MM.1S (cell line): ENCODE data around the gene ACOX3.

ENCODE experiments used
- DNase-seq: peaks from one replicate; pipeline ENCODE4 v3.0.0-alpha.2; 2015
- H2AFZ ChIP-seq: fragments of 300-600 bp; sonication (generic); 2 replicates; pipeline ENCODE4 v1.6.0; 2016; ENCODE audit warnings: antibody characterized with exemption, low read length
- H3F3A ChIP-seq: fragments of 300-600 bp; sonication (generic); 2 replicates; pipeline ENCODE4 v1.6.1; 2016; ENCODE audit warnings: mild to moderate bottlenecking, antibody characterized with exemption, low read length, moderate library complexity, mixed read lengths; ENCODE audit not compliant: insufficient read depth
- H3K27ac ChIP-seq: fragments of 300-600 bp; sonication (generic); 2 replicates; pipeline ENCODE4 v1.5.1; 2016; ENCODE audit warnings: mild to moderate bottlenecking, low read length
- H3K27me3 ChIP-seq: fragments of 300-600 bp; sonication (generic); replicated peaks from 2 replicates; pipeline ENCODE4 v1.6.0; 2016; ENCODE audit warnings: low read length; ENCODE audit not compliant: insufficient read depth
- H3K36me3 ChIP-seq: fragments of 300-600 bp; sonication (generic); replicated peaks from 2 replicates; pipeline ENCODE4 v1.6.1; 2016; ENCODE audit warnings: mild to moderate bottlenecking, low read length, mixed read lengths; ENCODE audit not compliant: insufficient read depth
- H3K4me1 ChIP-seq: fragments of 300-600 bp; sonication (generic); 2 replicates; pipeline ENCODE4 v1.6.1; 2016; ENCODE audit warnings: low read length, mixed read lengths
- H3K4me2 ChIP-seq: fragments of 300-600 bp; sonication (generic); 2 replicates; pipeline ENCODE4 v1.6.0; 2016; ENCODE audit warnings: low read depth, low read length
- H3K4me3 ChIP-seq: fragments of 300-600 bp; sonication (generic); 2 replicates; pipeline ENCODE4 v1.5.1; 2016; ENCODE audit warnings: low read length, mixed read lengths
- H3K79me2 ChIP-seq: fragments of 300-600 bp; sonication (generic); 2 replicates; pipeline ENCODE4 v1.6.1; 2016; ENCODE audit warnings: mixed run types, low read length, mixed read lengths
- H3K9ac ChIP-seq: fragments of 300-600 bp; sonication (generic); 2 replicates; pipeline ENCODE4 v1.6.1; 2016; ENCODE audit warnings: low read length, mixed read lengths
- H3K9me2 ChIP-seq: fragments of 300-600 bp; sonication (generic); replicated peaks from 2 replicates; pipeline ENCODE4 v1.6.1; 2016; ENCODE audit warnings: mild to moderate bottlenecking, low read length, mixed read lengths; ENCODE audit not compliant: insufficient read depth
- H3K9me3 ChIP-seq: fragments of 300-600 bp; sonication (generic); replicated peaks from 2 replicates; pipeline ENCODE4 v1.6.1; 2016; ENCODE audit warnings: mild to moderate bottlenecking, low read length, mixed read lengths; ENCODE audit not compliant: insufficient read depth
- H4K20me1 ChIP-seq: fragments of 300-600 bp; sonication (generic); 2 replicates; pipeline ENCODE4 v1.6.1; 2016; ENCODE audit warnings: mild to moderate bottlenecking, low read length, moderate library complexity, mixed read lengths; ENCODE audit not compliant: insufficient read depth
- CTCF ChIP-seq: fragments of 300-600 bp; sonication (generic); IDR thresholded peaks from 2 replicates; pipeline ENCODE4 v1.5.1; 2016; ENCODE audit warnings: antibody characterized with exemption, low read length, mixed read lengths
- EZH2 ChIP-seq: fragments of 300-600 bp; sonication (generic); optimal IDR thresholded peaks from 2 replicates; pipeline ENCODE3; 2017; ENCODE audit warnings: low read depth, mild to moderate bottlenecking, antibody characterized with exemption, low read length, mixed read lengths
- EZH2phosphoT487 ChIP-seq: fragments of 300-600 bp; sonication (generic); IDR thresholded peaks from 2 replicates; pipeline ENCODE4 v1.6.1; 2018; ENCODE audit warnings: antibody characterized with exemption, low read length

Gene ACOX3

GRCh38 chr4:8438743-8439142, 1.8 kb downstream of the ACOX3 start:
- TF ChIP-seq CTCF (no peak), EZH2 (no peak), EZH2phosphoT487 (no peak)
- no peak overlapping the region for H3K9ac ChIP-seq
- H3K36me3 ChIP-seq = no peaks in the 10 kb centered on the region
- H3K4me3 ChIP-seq = no peak overlapping the region
- H3K9me3 ChIP-seq = no peaks in the 10 kb centered on the region
- no peak overlapping the region for H2AFZ ChIP-seq
- peaks cover 15% of the 10 kb centered on the region for H3F3A ChIP-seq
- no peak for DNase-seq
- peaks cover 72% of the 10 kb centered on the region for H3K79me2 ChIP-seq
- no peaks in the 10 kb centered on the region for H3K9me2 ChIP-seq
- H3K4me2 ChIP-seq = no peak overlapping the region
- H3K27me3 ChIP-seq = no peaks in the 10 kb centered on the region
- peaks cover 30% of the 10 kb centered on the region for H3K4me1 ChIP-seq
- H3K27ac ChIP-seq = no peak overlapping the region
- H4K20me1 ChIP-seq = no peaks in the 10 kb centered on the region

- no peaks in the 10 kb centered on the region for H3K27me3 ChIP-seq
- H3F3A ChIP-seq = peaks cover 15% of the 10 kb centered on the region
- H3K4me2 ChIP-seq = no peak overlapping the region
- H3K4me3 ChIP-seq = no peak overlapping the region
- H3K9me3 ChIP-seq = no peaks in the 10 kb centered on the region
- no peaks in the 10 kb centered on the region for H3K36me3 ChIP-seq
- H3K9ac ChIP-seq = no peak overlapping the region
- no peak for DNase-seq
- no peak overlapping the region for H3K27ac ChIP-seq
- peaks cover 65% of the 10 kb centered on the region for H3K79me2 ChIP-seq
- no peaks in the 10 kb centered on the region for H4K20me1 ChIP-seq
- H3K4me1 ChIP-seq = peaks cover 26% of the 10 kb centered on the region
- TF ChIP-seq EZH2 (no peak), EZH2phosphoT487 (no peak), CTCF (no peak)
- no peak overlapping the region for H2AFZ ChIP-seq
- H3K9me2 ChIP-seq = no peaks in the 10 kb centered on the region
Measured at GRCh38 chr4:8437281-8437680, 3.2 kb downstream of the ACOX3 start.

- Histone ChIP-seq H2AFZ (peak overlapping the region; percentile 57; the same call in 1 of the 2 replicates), H3K27me3 (no peaks in the 10 kb centered on the region), H3F3A (peaks cover 15% of the 10 kb centered on the region), H3K9me2 (no peaks in the 10 kb centered on the region), H3K4me1 (peaks cover 17% of the 10 kb centered on the region; the same call in 1 of the 2 replicates), H4K20me1 (no peaks in the 10 kb centered on the region), H3K27ac (peak overlapping the region; percentile 83; the same call in 1 of the 2 replicates), H3K4me2 (peak overlapping the region; percentile 92), H3K36me3 (no peaks in the 10 kb centered on the region), H3K9ac (peak overlapping the region; percentile 61; the same call in 1 of the 2 replicates), H3K9me3 (no peaks in the 10 kb centered on the region), H3K4me3 (peak overlapping the region; percentile 75), H3K79me2 (peaks cover 49% of the 10 kb centered on the region)
- DNase-seq = peak; percentile 80
- TF ChIP-seq EZH2phosphoT487 (no peak), CTCF (no peak), EZH2 (no peak)
Measured at GRCh38 chr4:8435656-8436121, 4.8 kb downstream of the ACOX3 start.
